Measurements from ENCODE around the gene TIAM2. TPM values are rescaled to one million over a fixed set of nuclear protein-coding genes. Genes with fewer than 3 reads are reported as not detected.

Gene TIAM2
- total RNA-seq, 4 donors from 2014 or later: 9.2 to 18.2 (median 11.4) TPM

DNA sequence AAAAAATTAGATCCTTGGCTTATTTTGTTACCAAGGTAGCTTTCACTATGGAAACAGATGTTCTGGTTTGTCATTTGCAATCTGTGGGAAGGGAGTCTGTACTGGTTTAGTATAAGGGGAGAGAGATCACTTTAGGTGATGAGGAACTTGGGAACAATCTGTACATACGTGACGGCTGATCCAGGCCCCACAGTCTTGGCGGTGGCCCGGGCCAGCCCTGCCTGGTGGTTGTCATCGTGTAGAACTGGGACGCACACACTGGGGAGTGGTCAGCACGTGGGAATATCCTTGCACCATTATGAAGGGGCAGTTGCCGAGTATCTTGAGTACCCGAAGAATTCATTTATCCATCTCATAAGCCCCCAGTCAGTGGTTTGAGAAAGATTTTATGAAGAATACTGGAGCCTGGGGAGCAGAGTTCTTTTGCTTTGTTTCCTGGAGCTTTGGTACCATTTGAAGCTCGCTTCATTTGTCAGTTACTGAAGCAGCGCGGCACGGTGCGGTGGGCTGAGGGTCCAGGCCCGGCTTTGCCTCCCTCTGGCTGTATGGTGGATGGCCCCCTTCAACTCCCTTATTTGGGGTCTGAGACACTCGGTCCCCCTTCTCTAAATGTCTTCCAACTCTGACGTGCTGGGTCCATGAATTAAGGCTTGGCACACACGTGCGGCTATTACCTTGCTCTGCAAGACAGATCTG lies 245.9 kb downstream of the TIAM2 start:
- WGBS, 2 donors: 90 to 95% methylated on average over 19 of the region's 19 CpGs
- Histone ChIP-seq H3K4me3 (no peak overlapping the region), H3K27me3 (no peaks in the 10 kb centered on the region), H3K4me1 (no peaks in the 10 kb centered on the region), H3K9me3 (no peaks in the 10 kb centered on the region), H3K27ac (no peak overlapping the region), H3K36me3 (peaks cover 0 to 4% (median 0%) of the 10 kb centered on the region in 3 donors)
- no peak for DNase-seq (ENCODE audit: low spot score in 2 of 2)
- no peak for TF ChIP-seq EP300 (IDR thresholded peaks at IDR 0.05)
- TF ChIP-seq, protein P1, sequence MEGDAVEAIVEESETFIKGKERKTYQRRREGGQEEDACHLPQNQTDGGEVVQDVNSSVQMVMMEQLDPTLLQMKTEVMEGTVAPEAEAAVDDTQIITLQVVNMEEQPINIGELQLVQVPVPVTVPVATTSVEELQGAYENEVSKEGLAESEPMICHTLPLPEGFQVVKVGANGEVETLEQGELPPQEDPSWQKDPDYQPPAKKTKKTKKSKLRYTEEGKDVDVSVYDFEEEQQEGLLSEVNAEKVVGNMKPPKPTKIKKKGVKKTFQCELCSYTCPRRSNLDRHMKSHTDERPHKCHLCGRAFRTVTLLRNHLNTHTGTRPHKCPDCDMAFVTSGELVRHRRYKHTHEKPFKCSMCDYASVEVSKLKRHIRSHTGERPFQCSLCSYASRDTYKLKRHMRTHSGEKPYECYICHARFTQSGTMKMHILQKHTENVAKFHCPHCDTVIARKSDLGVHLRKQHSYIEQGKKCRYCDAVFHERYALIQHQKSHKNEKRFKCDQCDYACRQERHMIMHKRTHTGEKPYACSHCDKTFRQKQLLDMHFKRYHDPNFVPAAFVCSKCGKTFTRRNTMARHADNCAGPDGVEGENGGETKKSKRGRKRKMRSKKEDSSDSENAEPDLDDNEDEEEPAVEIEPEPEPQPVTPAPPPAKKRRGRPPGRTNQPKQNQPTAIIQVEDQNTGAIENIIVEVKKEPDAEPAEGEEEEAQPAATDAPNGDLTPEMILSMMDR (IDR thresholded peaks at IDR 0.05): no peak
- TF ChIP-seq POLR2A (IDR thresholded peaks at IDR 0.05): no peak

DNA sequence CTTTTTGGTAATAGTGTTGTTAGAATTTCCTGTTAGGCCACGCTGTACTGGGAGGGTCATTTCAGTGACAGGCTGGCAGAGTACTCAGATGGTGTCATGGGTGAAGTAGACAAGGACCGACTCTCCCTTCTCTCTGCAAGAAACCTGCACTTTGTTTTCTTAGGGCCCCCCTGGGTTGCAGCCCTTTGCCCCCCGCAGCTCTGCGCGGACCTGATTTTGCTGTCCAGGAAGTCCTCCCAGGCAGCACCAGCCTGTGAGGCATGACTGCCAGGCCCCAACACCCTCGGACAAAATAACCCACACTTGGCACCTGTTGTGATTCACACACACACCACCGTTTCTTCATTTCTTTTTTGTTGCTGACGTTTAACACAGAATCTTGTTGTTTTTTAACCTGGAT lies 246.9 kb downstream of the TIAM2 start:
- H3K4me3 ChIP-seq: no peak overlapping the region
- DNase-seq (ENCODE audit: low spot score in 2 of 2): no peak
- H3K27ac ChIP-seq: no peak overlapping the region
- H3K9me3 ChIP-seq: no peaks in the 10 kb centered on the region
- TF ChIP-seq POLR2A (IDR thresholded peaks at IDR 0.05): no peak
- TF ChIP-seq EP300 (IDR thresholded peaks at IDR 0.05): no peak
- TF ChIP-seq, protein P1 (IDR thresholded peaks at IDR 0.05): no peak
- H3K4me1 ChIP-seq: no peaks in the 10 kb centered on the region
- WGBS, 2 donors: 76 to 78% methylated on average over 8 of the region's 8 CpGs
- no peaks in the 10 kb centered on the region for H3K27me3 ChIP-seq
- H3K36me3 ChIP-seq: peaks cover 0 to 4% (median 0%) of the 10 kb centered on the region in 3 donors

DNA sequence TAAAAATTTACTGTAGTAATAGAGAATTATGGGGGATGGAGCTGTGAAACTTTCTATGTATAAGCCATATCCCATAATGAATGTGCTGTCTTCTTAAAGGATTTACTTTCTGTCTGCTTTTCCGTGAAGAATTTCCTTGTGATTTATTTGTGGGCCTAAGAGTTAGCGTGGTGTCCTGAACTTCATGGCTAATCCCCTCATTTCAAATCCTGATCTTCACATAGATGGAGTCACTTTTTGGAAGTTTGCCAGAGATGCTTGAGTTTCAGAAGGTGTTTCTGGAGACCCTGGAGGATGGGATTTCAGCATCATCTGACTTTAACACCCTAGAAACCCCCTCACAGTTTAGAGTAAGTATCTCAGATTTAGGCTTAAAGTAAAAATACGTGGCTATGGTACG lies 249.3 kb downstream of the TIAM2 start:
- no peak for TF ChIP-seq POLR2A (IDR thresholded peaks at IDR 0.05)
- TF ChIP-seq, protein P1 (IDR thresholded peaks at IDR 0.05): no peak
- no peak for TF ChIP-seq EP300 (IDR thresholded peaks at IDR 0.05)
- H3K9me3 ChIP-seq: no peaks in the 10 kb centered on the region
- 71 to 72% methylated on average over 4 of the region's 4 CpGs for WGBS, 2 donors
- H3K4me1 ChIP-seq: peaks cover 0 to 8% (median 0%) of the 10 kb centered on the region in 4 donors
- no peak overlapping the region for H3K4me3 ChIP-seq
- H3K27me3 ChIP-seq: no peaks in the 10 kb centered on the region
- DNase-seq (ENCODE audit: low spot score in 2 of 2): no peak
- no peak overlapping the region for H3K27ac ChIP-seq
- H3K36me3 ChIP-seq: no peaks in the 10 kb centered on the region

DNA sequence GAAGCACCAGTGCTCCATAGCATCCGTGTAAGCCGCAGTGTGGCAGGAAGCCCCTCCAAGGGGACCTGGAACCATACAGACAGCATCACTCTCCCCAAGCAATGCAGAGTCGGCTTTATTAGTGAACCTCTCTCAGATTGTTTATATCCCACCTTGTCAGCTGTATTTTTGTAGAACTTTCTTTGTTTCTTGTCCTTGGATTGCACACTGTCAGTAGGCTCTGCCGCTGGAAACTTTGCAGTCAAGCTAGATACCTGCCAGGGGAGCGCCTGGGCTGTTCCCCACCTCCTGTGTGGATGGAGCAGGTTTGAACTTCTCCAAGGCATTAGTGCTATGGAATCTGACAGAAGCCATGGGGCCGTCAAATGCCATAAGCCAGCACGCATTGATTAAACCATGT lies 250.1 kb downstream of the TIAM2 start:
- Histone ChIP-seq H3K27me3 (no peaks in the 10 kb centered on the region), H3K36me3 (peaks cover 0 to 3% (median 0%) of the 10 kb centered on the region in 3 donors), H3K4me1 (peaks cover 0 to 8% (median 0%) of the 10 kb centered on the region in 4 donors), H3K9me3 (no peaks in the 10 kb centered on the region), H3K27ac (no peak overlapping the region), H3K4me3 (no peak overlapping the region)
- no peak for DNase-seq (ENCODE audit: low spot score in 2 of 2)
- TF ChIP-seq EP300 (IDR thresholded peaks at IDR 0.05): no peak
- TF ChIP-seq POLR2A (IDR thresholded peaks at IDR 0.05): no peak
- TF ChIP-seq, protein P1 (IDR thresholded peaks at IDR 0.05): no peak
- WGBS, 2 donors: 88 to 89% methylated on average over 7 of the region's 7 CpGs

DNA sequence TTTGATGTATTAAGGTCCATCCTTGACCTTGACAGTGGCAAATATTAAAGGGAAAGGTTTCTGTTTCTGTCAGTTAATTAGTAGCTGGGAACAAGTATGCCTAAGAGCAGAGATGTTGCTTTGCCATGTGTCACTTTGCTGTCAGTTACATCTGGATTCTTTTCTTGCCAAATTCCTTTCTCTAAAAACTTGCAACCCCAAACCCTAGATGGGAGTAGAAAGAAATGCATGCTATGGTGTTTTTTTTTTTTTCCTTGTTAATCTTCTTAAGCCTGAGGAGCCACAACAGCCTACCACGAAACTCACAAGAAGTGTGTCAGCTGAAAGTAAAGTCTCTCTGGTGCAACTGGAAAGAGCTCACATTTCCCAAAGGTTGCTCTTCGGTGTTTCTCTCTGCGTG lies 250.7 kb downstream of the TIAM2 start:
- Histone ChIP-seq H3K36me3 (peaks cover 0 to 8% (median 0%) of the 10 kb centered on the region in 3 donors), H3K9me3 (no peaks in the 10 kb centered on the region), H3K27me3 (no peaks in the 10 kb centered on the region), H3K4me3 (no peak overlapping the region), H3K4me1 (peaks cover 0 to 8% (median 0%) of the 10 kb centered on the region in 4 donors), H3K27ac (no peak overlapping the region)
- no peak for DNase-seq (ENCODE audit: low spot score in 2 of 2)
- 87 to 90% methylated on average over 3 of the region's 3 CpGs for WGBS, 2 donors
- TF ChIP-seq, protein P1 (IDR thresholded peaks at IDR 0.05): no peak

Measured in tibial nerve (tissue), 4 donors.